ENCODE data around the gene CACNB1.

- no peak for TF ChIP-seq CTCF (IDR thresholded peaks at IDR 0.05)
- TF ChIP-seq POLR2A (IDR thresholded peaks at IDR 0.05): no peak
Observed at GRCh38 chr17:39237586-39237985, 40.1 kb upstream of the CACNB1 start.

Data from gastroesophageal sphincter (tissue), 3 donors.